Kidney (tissue), 22 donors: Measurements from ENCODE around the gene PPM1H. TPM values are rescaled to one million over a fixed set of nuclear protein-coding genes. Genes with fewer than 3 reads are reported as not detected.

Experiments
- DNase-seq, 5 donors: peaks; one replicate each; pipeline ENCODE4 v3.0.0-alpha.2; 2013 to 2020
- FAIRE-seq: peaks from 2 replicates; lab custom pipeline; 2012; peaks lifted over from hg19 to GRCh38; lab: Jason Lieb, UNC
- H3K27ac ChIP-seq, 2 donors: one replicate each; pipeline ENCODE4 v1.7.0; 2013; ENCODE audit warnings: low read depth in 2 of 2, low read length in 2 of 2, inconsistent platforms in 1 of 2
- H3K27me3 ChIP-seq: one replicate; pipeline ENCODE4 v1.7.1; 2013; ENCODE audit warnings: low read length, inconsistent platforms; ENCODE audit not compliant: control insufficient read depth, insufficient read depth
- H3K36me3 ChIP-seq, 3 donors: one replicate each; pipeline versions ENCODE4 v1.7.0 to v1.7.1; 2013; ENCODE audit warnings: low read length in 3 of 3, control low read depth in 1 of 3, inconsistent platforms in 1 of 3; ENCODE audit not compliant: insufficient read depth in 3 of 3, control insufficient read depth in 2 of 3
- H3K4me1 ChIP-seq, 3 donors: one replicate each; pipeline versions ENCODE4 v1.7.0 to v1.7.1; 2013; ENCODE audit warnings: low read length in 3 of 3, inconsistent platforms in 1 of 3, low read depth in 1 of 3; ENCODE audit not compliant: control insufficient read depth in 2 of 3, insufficient read depth in 2 of 3
- H3K4me3 ChIP-seq, 3 donors: one replicate each; pipeline versions ENCODE4 v1.7.0 to v1.8.1; 2013; ENCODE audit warnings: low read length in 3 of 3, control low read depth in 1 of 3, inconsistent platforms in 1 of 3
- H3K9ac ChIP-seq, 3 donors: one replicate each; pipeline versions ENCODE4 v1.7.0 to v1.7.1; 2013; ENCODE audit warnings: low read length in 3 of 3, control low read depth in 1 of 3, inconsistent platforms in 1 of 3
- H3K9me3 ChIP-seq, 3 donors: one replicate each; pipeline versions ENCODE4 v1.7.0 to v1.7.1; 2013; ENCODE audit warnings: low read length in 3 of 3, control low read depth in 1 of 3, inconsistent platforms in 1 of 3; ENCODE audit not compliant: control insufficient read depth in 2 of 3, insufficient read depth in 1 of 3
- CTCF ChIP-seq: IDR thresholded peaks from 3 replicates; pipeline ENCODE4 v1.5.1; 2012; ENCODE audit warnings: mild to moderate bottlenecking, moderate library complexity, borderline replicate concordance; ENCODE audit not compliant: insufficient read depth; ENCODE audit errors: extremely low read depth
- intact Hi-C: fragments of 100-400 bp; cut with DNase I; formaldehyde crosslinking; loops from one replicate; pipeline ENCODE4 v1.11.1; 2022
- long read RNA-seq, 10 donors: library from polyadenylated mRNA in 1 of 10; unstranded in 1 of 10; transcript quantifications; one replicate each; pipeline ENCODE4 v2.0.0 and lab custom pipeline, GENCODE V29; 2021 to 2026
- polyA plus RNA-seq: library from polyadenylated mRNA; stranded (reverse); fragments of 350-450 nt; fragmentation: Illumina TruSeq; extraction: RNeasy Lipid Tissue Mini Kit (QIAGEN cat#74804); gene quantifications from one replicate; pipeline ENCODE4 v1.2.3, GENCODE V29; 2014; ENCODE audit warnings: low read depth, low replicate concordance; ENCODE audit not compliant: insufficient read depth
- total RNA-seq: library from RNA; stranded (reverse); fragmentation: NEBNext Ultra II Directional; extraction: Animal tissue kit (Norgen Biotek cat#: 25700); gene quantifications from one replicate; pipeline ENCODE4 v1.2.1, GENCODE V29; 2021
- donor health status: control.
- donor health status: control.
- donor health status: control.
- donor health status: control.
- donor health status: control.
- donor health status: DM: yes; HTN: yes; CAD: no.
- donor health status: Normal renal cell carcinoma (clear cell type).

The PPM1H gene
- 25.0 TPM for total RNA-seq
- polyA plus RNA-seq = 8.7 TPM
- long read RNA-seq, donor 1, full-length matches to known transcripts = 7 of 7 reads
- long read RNA-seq, donor 1, partial matches to known transcripts = 0 of 7 reads
- long read RNA-seq, donor 1, other reads (novel, unspliced or antisense) = 0 of 7 reads
- long read RNA-seq, donor 2, full-length matches to known transcripts = 4 of 4 reads
- long read RNA-seq, donor 2, partial matches to known transcripts = 0 of 4 reads
- long read RNA-seq, donor 2, other reads (novel, unspliced or antisense) = 0 of 4 reads
- long read RNA-seq, donor 3, full-length matches to known transcripts = 3 of 3 reads
- long read RNA-seq, donor 3, partial matches to known transcripts = 0 of 3 reads
- long read RNA-seq, donor 3, other reads (novel, unspliced or antisense) = 0 of 3 reads
- long read RNA-seq, donor 4, full-length matches to known transcripts = 2 of 7 reads
- long read RNA-seq, donor 4, partial matches to known transcripts = 5 of 7 reads
- long read RNA-seq, donor 4, other reads (novel, unspliced or antisense) = 0 of 7 reads
- long read RNA-seq, donor 5 = 0 reads
- long read RNA-seq, donor 6 = 0 reads
- long read RNA-seq, donor 7, full-length matches to known transcripts = 3 of 28 reads
- long read RNA-seq, donor 7, partial matches to known transcripts = 3 of 28 reads
- long read RNA-seq, donor 7, other reads (novel, unspliced or antisense) = 22 of 28 reads
- long read RNA-seq, donor 8, full-length matches to known transcripts = 1 of 1 reads
- long read RNA-seq, donor 8, partial matches to known transcripts = 0 of 1 reads
- long read RNA-seq, donor 8, other reads (novel, unspliced or antisense) = 0 of 1 reads
- long read RNA-seq, donor 9 = 0 reads
- long read RNA-seq, donor 10, full-length matches to known transcripts = 1 of 1 reads
- long read RNA-seq, donor 10, partial matches to known transcripts = 0 of 1 reads
- long read RNA-seq, donor 10, other reads (novel, unspliced or antisense) = 0 of 1 reads

DNA sequence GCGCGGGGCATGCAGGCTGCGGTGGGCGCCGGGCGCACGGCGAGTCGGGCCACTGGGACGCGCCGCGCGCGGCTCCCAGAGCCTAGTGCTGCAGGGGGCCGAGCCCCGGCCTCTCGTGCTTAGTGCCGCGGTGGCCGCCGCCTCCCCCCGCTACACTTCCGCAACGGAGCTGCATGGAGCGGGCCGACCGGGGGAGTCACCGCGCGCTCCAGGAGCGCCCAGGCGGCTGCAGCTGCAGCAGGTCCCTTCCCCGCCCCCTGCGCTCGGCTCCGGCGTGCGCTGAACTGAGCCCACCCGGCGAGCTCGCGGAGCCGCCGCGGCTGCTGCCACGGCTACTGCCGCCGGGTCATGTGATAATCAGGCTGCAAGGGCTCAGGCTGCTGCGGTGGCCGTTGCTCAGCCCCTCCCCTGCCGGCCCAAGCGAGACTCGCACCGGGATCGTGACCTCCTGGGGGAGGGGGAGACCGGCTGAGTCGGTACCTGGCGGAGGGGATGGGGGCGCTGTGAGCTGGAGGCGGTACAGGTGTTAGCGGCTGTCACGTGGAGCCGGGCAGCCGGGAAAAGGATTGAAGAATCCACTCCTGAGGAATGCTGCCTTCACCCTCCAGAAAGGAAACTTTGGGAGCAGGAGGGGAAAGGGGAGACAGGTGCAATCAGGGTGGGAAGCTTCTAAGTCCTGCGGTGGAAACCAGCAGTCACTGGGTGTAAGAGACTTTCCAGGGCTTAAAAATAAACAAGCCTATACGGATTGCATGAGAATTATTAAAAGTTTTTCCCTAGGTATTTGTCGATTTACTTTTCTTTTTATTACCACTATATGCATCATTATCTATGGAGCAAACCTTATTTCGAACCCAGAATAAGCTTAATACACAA, at the start of gene PPM1H:
Gene PPM1H, minus strand, starts transcription at position 352 of the 876 bp plus-strand sequence. CDS start 414 bp downstream, outside the sequence.
- Histone ChIP-seq H3K9me3 (no peaks in the 10 kb centered on the region), H3K9ac (peak within 1 kb of the TSS in 2 of 3 donors; percentile 41 to 92), H3K4me3 (peak within 1 kb of the TSS; percentile 60 to 91 (median 86)), H3K27me3 (no peaks in the 10 kb centered on the region), H3K4me1 (peaks cover 0 to 4% (median 0%) of the 10 kb centered on the region in 3 donors), H3K27ac (peak within 1 kb of the TSS; percentile 73 to 80), H3K36me3 (no peaks in the 10 kb centered on the region)
- TF ChIP-seq CTCF = peak; percentile 26
- DNase-seq (peak; percentile 95 to 96 (median 95)), FAIRE-seq (no peak)
- intact Hi-C loops = no loop called here

- H3K4me3 ChIP-seq = no peak overlapping the region
- H3K36me3 ChIP-seq = no peaks in the 10 kb centered on the region
- peak; percentile 33 for TF ChIP-seq CTCF
- no peak overlapping the region for H3K9ac ChIP-seq
- no peaks in the 10 kb centered on the region for H3K27me3 ChIP-seq
- intact Hi-C loops = no loop called here
- H3K4me1 ChIP-seq = no peaks in the 10 kb centered on the region
- DNase-seq = no peak
- no peak for FAIRE-seq
- no peak overlapping the region for H3K27ac ChIP-seq
- no peaks in the 10 kb centered on the region for H3K9me3 ChIP-seq
These were observed 48.6 kb upstream of the PPM1H start for GRCh38 chr12:62983594-62983993.

DNA sequence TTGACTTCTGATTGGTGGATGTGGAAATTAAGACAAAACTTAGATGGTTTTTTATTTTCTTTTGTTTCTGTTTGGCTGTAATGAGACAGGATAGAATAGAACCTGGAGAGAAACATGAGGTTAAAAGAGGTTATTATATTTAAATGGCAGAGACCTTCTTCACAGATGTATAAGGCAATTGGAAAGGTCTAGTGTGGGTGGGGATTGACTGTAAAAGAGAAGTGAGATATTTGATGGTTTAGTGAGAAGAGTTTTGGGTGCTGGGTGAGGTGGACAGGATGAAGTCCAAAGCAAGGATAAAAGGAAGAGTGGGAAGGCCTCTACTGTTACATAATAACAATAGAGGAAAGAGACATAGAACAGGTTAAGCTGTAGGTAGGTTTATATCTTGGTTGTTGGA, 43.8 kb upstream of the PPM1H start:
- H3K9me3 ChIP-seq = no peaks in the 10 kb centered on the region
- intact Hi-C loops = no loop called here
- TF ChIP-seq CTCF = no peak
- H3K27me3 ChIP-seq = no peaks in the 10 kb centered on the region
- FAIRE-seq (no peak), DNase-seq (no peak)
- H3K9ac ChIP-seq = no peak overlapping the region
- H3K36me3 ChIP-seq = no peaks in the 10 kb centered on the region
- H3K4me1 ChIP-seq = no peaks in the 10 kb centered on the region
- no peak overlapping the region for H3K4me3 ChIP-seq
- H3K27ac ChIP-seq = no peak overlapping the region
